ENCODE measurements around the gene CRYBG2. TPM values are rescaled to one million over a fixed set of nuclear protein-coding genes. Genes with fewer than 3 reads are reported as not detected.

Gene CRYBG2
- total and polyA plus RNA-seq, 2 of the 8 experiments (the other 6 are each of a cell fraction or from before 2014, with no cell fraction given), result 14.2 to 17.0 TPM

- no peak for TF ChIP-seq ZNF274 (IDR thresholded peaks at IDR 0.05; ENCODE audit: borderline replicate concordance, extremely low read depth, low read length)
- TF ChIP-seq BRCA1 (IDR thresholded peaks at IDR 0.05; ENCODE audit: low read depth, low read length), result no peak
- no peak for TF ChIP-seq SIX5 (IDR thresholded peaks at IDR 0.05; ENCODE audit: low read depth, low read length)
- no peak for TF ChIP-seq RBBP5 (IDR thresholded peaks at IDR 0.05; ENCODE audit: borderline replicate concordance, low read depth, low read length)
Observed at GRCh38 chr1:26350701-26351589, 3.0 kb downstream of the CRYBG2 start (continued).
